GM12878 (cell line): Measurements from ENCODE around the gene PPP4C. TPM values are rescaled to one million over a fixed set of nuclear protein-coding genes. Genes with fewer than 3 reads are reported as not detected.

Experiments
- ATAC-seq: fragments of 200-7000 bp; cut with Tn5 transposase; 3 replicates; pipeline ENCODE4 v1.9.1; 2020; ENCODE audit warnings: mild to moderate bottlenecking, moderate library complexity
- BruUV-seq: library from RNA; stranded (reverse); fragments of 400-500 nt; replicated peaks from 2 replicates; lab custom pipeline; 2021; lab: Mats Ljungman, UMichigan
- CTCF ChIA-PET: fragments of 300-600 bp; sonication (Branson Sonifier 250); formaldehyde crosslinking; extraction: SDS; loops from one replicate; lab custom pipeline; 2021; ENCODE audit warnings: inconsistent platforms; lab: Yijun Ruan, JAX
- POLR2A ChIA-PET: fragments of 350-600 bp; formaldehyde crosslinking; extraction: SDS; loops from one replicate; lab custom pipeline; 2021; ENCODE audit warnings: inconsistent platforms; lab: Charles Lee
- RAD21 ChIA-PET: fragments of 300-600 bp; sonication (Branson Sonifier 250); formaldehyde crosslinking; loops from one replicate; lab custom pipeline; 2023; ENCODE audit warnings: antibody characterized with exemption; ENCODE audit not compliant: unreplicated experiment; lab: Charles Lee
- SMC1A ChIA-PET: fragments of 300-600 bp; sonication (Branson Sonifier 250); formaldehyde crosslinking; loops from one replicate; lab custom pipeline; 2023; ENCODE audit not compliant: unreplicated experiment, uncharacterized antibody; lab: Charles Lee
- DNase-seq: peaks from one replicate; pipeline ENCODE4 v3.0.0-alpha.2; 2011; ENCODE audit warnings: low read depth, low spot score
- FAIRE-seq: peaks from 3 replicates; lab custom pipeline; 2011; peaks lifted over from hg19 to GRCh38; lab: Jason Lieb, UNC
- H2AFZ ChIP-seq: 2 replicates; pipeline ENCODE4 v1.6.0; 2011; ENCODE audit warnings: low read depth, low read length, control low read depth; ENCODE audit not compliant: control insufficient read depth
- H3K27ac ChIP-seq: 2 replicates; pipeline ENCODE4 v1.5.1; 2011; ENCODE audit warnings: control low read depth; ENCODE audit not compliant: control insufficient read depth, insufficient read depth
- H3K27me3 ChIP-seq, 2 experiments: replicated peaks in 1 of 2; 2 replicates each; pipeline versions ENCODE4 v1.6.0 to v1.6.1; 2011; ENCODE audit warnings: low read length in 1 of 2; ENCODE audit not compliant: control insufficient read depth in 2 of 2, insufficient read depth in 2 of 2
- H3K36me3 ChIP-seq, 2 experiments: 2 replicates each; pipeline ENCODE4 v1.5.1; 2011; ENCODE audit warnings: low read length in 1 of 2; ENCODE audit not compliant: control insufficient read depth in 2 of 2, insufficient read depth in 2 of 2
- H3K4me1 ChIP-seq: 2 replicates; pipeline ENCODE4 v1.6.1; 2011; ENCODE audit warnings: mild to moderate bottlenecking, low read length, moderate library complexity, mixed read lengths; ENCODE audit not compliant: control insufficient read depth, insufficient read depth
- H3K4me2 ChIP-seq: 2 replicates; pipeline ENCODE4 v1.6.0; 2011; ENCODE audit warnings: control low read depth; ENCODE audit not compliant: control insufficient read depth, insufficient read depth
- H3K4me3 ChIP-seq: fragments of 200-600 bp; sonication (generic); 2 replicates; pipeline ENCODE4 v1.5.1; 2016
- H3K79me2 ChIP-seq: 2 replicates; pipeline ENCODE4 v1.6.0; 2011; ENCODE audit warnings: low read length; ENCODE audit not compliant: control insufficient read depth, insufficient read depth
- H3K9ac ChIP-seq: 2 replicates; pipeline ENCODE4 v1.8.0; 2011; ENCODE audit warnings: low read length, control low read depth, mixed read lengths; ENCODE audit not compliant: control insufficient read depth, insufficient read depth
- H3K9me3 ChIP-seq: replicated peaks from 3 replicates; pipeline ENCODE4 v1.5.1; 2011; ENCODE audit warnings: mild to moderate bottlenecking, low read length; ENCODE audit not compliant: control insufficient read depth, insufficient read depth
- H4K20me1 ChIP-seq: 2 replicates; pipeline ENCODE4 v1.6.0; 2011; ENCODE audit not compliant: control insufficient read depth, insufficient read depth
- BACH1 ChIP-seq: fragments of 450-650 bp; IDR thresholded peaks from 2 replicates; pipeline ENCODE4 v1.6.1; 2017; ENCODE audit warnings: mild to moderate bottlenecking, borderline replicate concordance
- CBX5 ChIP-seq: sonication (generic); IDR thresholded peaks from 2 replicates; pipeline ENCODE4 v1.6.1; 2016; ENCODE audit warnings: low read depth, moderate library complexity, mild to moderate bottlenecking, inconsistent platforms
- CHD1 ChIP-seq: IDR thresholded peaks from 2 replicates; pipeline ENCODE4 v1.6.1; 2012; ENCODE audit warnings: low read depth, low read length, improper control_type of control experiment
- ESRRA ChIP-seq: IDR thresholded peaks from 2 replicates; pipeline ENCODE4 v1.6.1; 2012; ENCODE audit warnings: mild to moderate bottlenecking, low read length, improper control_type of control experiment
- FOS ChIP-seq: IDR thresholded peaks from 3 replicates; pipeline ENCODE4 v1.6.1; 2011; ENCODE audit warnings: borderline replicate concordance; ENCODE audit not compliant: insufficient read length; ENCODE audit errors: extremely low read depth
- GATAD2B ChIP-seq: fragments of 450-650 bp; conservative IDR thresholded peaks from 2 replicates; pipeline ENCODE4 v1.6.1; 2017; ENCODE audit warnings: low read depth, mild to moderate bottlenecking, moderate library complexity
- JUND ChIP-seq: IDR thresholded peaks from 2 replicates; pipeline ENCODE4 v1.6.1; 2012; ENCODE audit warnings: low read depth, mild to moderate bottlenecking, low read length, improper control_type of control experiment, moderate library complexity
- LARP7 ChIP-seq: fragments of 450-650 bp; IDR thresholded peaks from 2 replicates; pipeline ENCODE4 v1.6.1; 2017; ENCODE audit warnings: mild to moderate bottlenecking
- NBN ChIP-seq: fragments of 450-650 bp; IDR thresholded peaks from 2 replicates; pipeline ENCODE4 v1.6.1; 2016
- NR2F1 ChIP-seq: fragments of 450-650 bp; conservative IDR thresholded peaks from 2 replicates; pipeline ENCODE4 v1.6.1; 2017; ENCODE audit warnings: mild to moderate bottlenecking
- PAX5 ChIP-seq: IDR thresholded peaks from 2 replicates; pipeline ENCODE4 v1.6.1; 2011; ENCODE audit warnings: low read depth, low read length, borderline replicate concordance
- RCOR1 ChIP-seq: conservative IDR thresholded peaks from 2 replicates; pipeline ENCODE4 v1.6.1; 2012; ENCODE audit warnings: low read depth, low read length, improper control_type of control experiment
- RELA ChIP-seq: fragments of 450-650 bp; IDR thresholded peaks from 2 replicates; pipeline ENCODE4 v1.8.0; 2014; ENCODE audit warnings: borderline replicate concordance; ENCODE audit not compliant: partially characterized antibody
- SIN3A ChIP-seq: IDR thresholded peaks from 2 replicates; pipeline ENCODE4 v1.6.1; 2012; ENCODE audit warnings: low read depth, low read length, improper control_type of control experiment
- SMARCA5 ChIP-seq: fragments of 450-650 bp; IDR thresholded peaks from 2 replicates; pipeline ENCODE4 v1.6.1; 2017; ENCODE audit warnings: mild to moderate bottlenecking
- TARDBP ChIP-seq: IDR thresholded peaks from 2 replicates; pipeline ENCODE4 v1.6.1; 2016; ENCODE audit warnings: borderline replicate concordance
- TCF3 ChIP-seq: IDR thresholded peaks from 2 replicates; pipeline ENCODE4 v1.6.1; 2012; ENCODE audit warnings: low read depth, mild to moderate bottlenecking, low read length, borderline replicate concordance; ENCODE audit not compliant: insufficient read depth
- WGBS: methylation state at CpG from one replicate; pipeline ENCODE4 v1.1.6; 2016; ENCODE audit warnings: low lambda C conversion rate; ENCODE audit not compliant: insufficient replicate concordance, insufficient coverage; ENCODE audit errors: missing lambda C conversion rate; 5-methylcytosine and 5-hydroxymethylcytosine counted together
- in situ Hi-C: fragments of 300-500 bp; cut with MboI; formaldehyde crosslinking; loops from 9 replicates; pipeline ENCODE4 v1.14.3; 2018; ENCODE audit warnings: mixed read lengths
- intact Hi-C: fragments of 100-400 bp; cut with micrococcal nuclease; formaldehyde crosslinking; loops from one replicate; pipeline ENCODE4 v1.14.2; 2022; ENCODE audit not compliant: unreplicated experiment
- polyA plus RNA-seq, 11 experiments: library from polyadenylated mRNA; depleted of rRNA in 4 of 11; unstranded in 6 of 11; stranded (reverse) in 5 of 11; fragments of >200 nt; fragmentation: Nextera tagmentation in 4 of 11; fragmentation: Illumina TruSeq in 1 of 11; extraction: Ambion mirVana in 4 of 11; extraction: Trizol in 1 of 11; gene quantifications; 1 replicate in 1 of 11; 2 replicates in 10 of 11; pipeline versions ENCODE4 v1.2.1 to v1.2.3, GENCODE V29; 2011 to 2016; ENCODE audit warnings: inconsistent platforms in 2 of 11, missing spikeins in 2 of 11, low read depth in 1 of 11
- total RNA-seq, 4 experiments: library from RNA; depleted of rRNA in 3 of 4; stranded (reverse); fragments of >200 nt in 3 of 4; fragmentation: Illumina TruSeq in 1 of 4; extraction: Trizol in 1 of 4; gene quantifications; 2 replicates each; pipeline versions ENCODE4 v1.2.1 to v1.2.3, GENCODE V29; 2013 to 2021
- TF ChIP-seq, protein P1 (sequence below): fragments of 450-650 bp; conservative IDR thresholded peaks from 2 replicates; pipeline ENCODE4 v1.6.1; 2017; ENCODE audit warnings: mild to moderate bottlenecking, moderate library complexity
- TF ChIP-seq, protein P2 (sequence below): IDR thresholded peaks from 2 replicates; pipeline ENCODE4 v1.6.1; 2011; ENCODE audit warnings: borderline replicate concordance, low read depth, mild to moderate bottlenecking, moderate library complexity, mixed read lengths, low read length; ENCODE audit not compliant: insufficient read depth; ENCODE audit errors: extremely low read length
- TF ChIP-seq, protein P3 (sequence below): fragments of 450-650 bp; IDR thresholded peaks from 2 replicates; pipeline ENCODE4 v1.6.1; 2016; ENCODE audit warnings: mild to moderate bottlenecking

PPP4C gene
- total and polyA plus RNA-seq, 10 of the 15 experiments (the other 5 are each of a cell fraction or from before 2014, with no cell fraction given) = 2.7 to 240 (median 124) TPM

DNA sequence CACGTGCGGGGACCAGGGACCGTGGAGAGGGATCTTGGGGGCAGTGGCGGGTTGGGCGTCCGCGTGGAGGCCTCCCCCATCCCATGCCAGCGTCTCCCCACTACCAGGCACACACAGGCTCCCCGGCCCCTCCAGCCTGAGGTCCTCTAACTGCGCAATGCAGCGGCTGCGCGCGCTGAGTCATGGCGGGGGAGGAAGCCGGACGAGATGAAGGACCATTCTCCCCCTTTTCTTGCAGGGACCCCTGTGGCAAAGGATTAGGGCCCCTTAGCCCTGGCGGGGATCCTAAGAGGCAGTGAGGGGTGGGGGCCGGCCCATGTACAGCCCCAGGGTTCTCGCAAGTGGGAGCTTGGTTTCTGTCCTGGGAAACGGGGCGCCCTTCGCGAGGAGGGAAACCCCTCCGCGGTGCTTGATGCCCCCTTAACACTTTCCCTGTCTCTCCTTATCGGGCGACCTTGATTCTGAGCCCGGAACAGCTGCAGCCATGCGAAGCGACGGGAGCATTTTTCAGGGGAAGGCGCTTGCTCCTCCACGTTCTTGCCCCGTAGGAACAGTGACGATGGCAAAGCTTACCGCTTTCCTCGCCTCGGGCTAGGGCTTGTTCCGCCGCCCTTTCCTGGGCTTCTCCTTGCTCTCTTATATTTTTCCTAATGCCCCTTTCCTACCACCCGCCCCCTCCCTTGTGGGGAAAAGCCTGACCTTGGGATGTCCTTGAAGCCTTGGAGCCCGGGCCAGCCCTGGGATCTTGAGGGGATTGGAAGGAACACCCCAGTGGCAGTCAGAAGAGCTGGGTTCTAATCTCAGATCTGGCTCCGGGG is 9.6 kb upstream of the PPP4C start:
- POLR2A ChIA-PET = interaction anchor here (0.6 to 4.3 kb wide), 18 partner anchors 9 to 584 kb away, joined by 3 to 21 read pairs (median 5); partner anchors contain the start of genes KIF22, PPP4C, TAOK2 and TBX6
- peaks cover 24% of the 10 kb centered on the region for H4K20me1 ChIP-seq
- FAIRE-seq (no peak), DNase-seq (no peak), ATAC-seq (peak; percentile 2; the same call in 1 of the 3 replicates)
- peak overlapping the region; percentile 87 for H3K4me3 ChIP-seq
- in situ Hi-C loops (no loop called here), intact Hi-C loops (no loop called here)
- H3K4me2 ChIP-seq = peak overlapping the region; percentile 95
- no peaks in the 10 kb centered on the region for H3K9me3 ChIP-seq
- peaks cover 30 to 32% of the 10 kb centered on the region in 2 experiments for H3K36me3 ChIP-seq
- RAD21 ChIA-PET = interaction anchor here (0.9 to 3.7 kb wide), 10 partner anchors 11 to 563 kb away, joined by 3 to 42 read pairs (median 4); partner anchors contain the start of genes CORO1A, TAOK2 and TBX6
- no TSS peak for BruUV-seq
- WGBS = 1% methylated on average over 42 of the region's 44 CpGs
- no peaks in the 10 kb centered on the region for H3K27me3 ChIP-seq
- CTCF ChIA-PET = interaction anchor here (2.2 to 8.5 kb wide), 4 partner anchors 10 to 34 kb away, joined by 9 to 77 read pairs (median 30); partner anchors contain the start of genes PPP4C and TBX6
- peak overlapping the region; percentile 93 for H3K9ac ChIP-seq
- H3K27ac ChIP-seq = peak overlapping the region; percentile 94
- SMC1A ChIA-PET = interaction anchor here (1.0 kb wide), 3 partner anchors 11 to 27 kb away, joined by 3 to 5 read pairs (median 4); no protein-coding TSS in a partner anchor
- H2AFZ ChIP-seq = no peak overlapping the region
- peaks cover 30% of the 10 kb centered on the region for H3K4me1 ChIP-seq
- peaks cover 68% of the 10 kb centered on the region for H3K79me2 ChIP-seq
- TF ChIP-seq, protein P1, sequence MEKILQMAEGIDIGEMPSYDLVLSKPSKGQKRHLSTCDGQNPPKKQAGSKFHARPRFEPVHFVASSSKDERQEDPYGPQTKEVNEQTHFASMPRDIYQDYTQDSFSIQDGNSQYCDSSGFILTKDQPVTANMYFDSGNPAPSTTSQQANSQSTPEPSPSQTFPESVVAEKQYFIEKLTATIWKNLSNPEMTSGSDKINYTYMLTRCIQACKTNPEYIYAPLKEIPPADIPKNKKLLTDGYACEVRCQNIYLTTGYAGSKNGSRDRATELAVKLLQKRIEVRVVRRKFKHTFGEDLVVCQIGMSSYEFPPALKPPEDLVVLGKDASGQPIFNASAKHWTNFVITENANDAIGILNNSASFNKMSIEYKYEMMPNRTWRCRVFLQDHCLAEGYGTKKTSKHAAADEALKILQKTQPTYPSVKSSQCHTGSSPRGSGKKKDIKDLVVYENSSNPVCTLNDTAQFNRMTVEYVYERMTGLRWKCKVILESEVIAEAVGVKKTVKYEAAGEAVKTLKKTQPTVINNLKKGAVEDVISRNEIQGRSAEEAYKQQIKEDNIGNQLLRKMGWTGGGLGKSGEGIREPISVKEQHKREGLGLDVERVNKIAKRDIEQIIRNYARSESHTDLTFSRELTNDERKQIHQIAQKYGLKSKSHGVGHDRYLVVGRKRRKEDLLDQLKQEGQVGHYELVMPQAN = peak; percentile 61; the same call in 1 of the 2 replicates
- TF ChIP-seq BACH1 (peak; percentile 80), SIN3A (no peak), CHD1 (0 out of 2 replicates have a peak, but pooled peaks have one; percentile 53), LARP7 (peak; percentile 62; the same call in 1 of the 2 replicates), NR2F1 (no peak), SMARCA5 (peak; percentile 73), PAX5 (no peak), TARDBP (no peak), ESRRA (no peak), NBN (no peak), RCOR1 (no peak), GATAD2B (peak; percentile 32; the same call in 1 of the 2 replicates), FOS (no peak), JUND (no peak), CBX5 (no peak), TCF3 (no peak), RELA (peak; percentile 46)
- TF ChIP-seq, protein P2, sequence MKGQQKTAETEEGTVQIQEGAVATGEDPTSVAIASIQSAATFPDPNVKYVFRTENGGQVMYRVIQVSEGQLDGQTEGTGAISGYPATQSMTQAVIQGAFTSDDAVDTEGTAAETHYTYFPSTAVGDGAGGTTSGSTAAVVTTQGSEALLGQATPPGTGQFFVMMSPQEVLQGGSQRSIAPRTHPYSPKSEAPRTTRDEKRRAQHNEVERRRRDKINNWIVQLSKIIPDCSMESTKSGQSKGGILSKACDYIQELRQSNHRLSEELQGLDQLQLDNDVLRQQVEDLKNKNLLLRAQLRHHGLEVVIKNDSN = no peak
- TF ChIP-seq, protein P3, sequence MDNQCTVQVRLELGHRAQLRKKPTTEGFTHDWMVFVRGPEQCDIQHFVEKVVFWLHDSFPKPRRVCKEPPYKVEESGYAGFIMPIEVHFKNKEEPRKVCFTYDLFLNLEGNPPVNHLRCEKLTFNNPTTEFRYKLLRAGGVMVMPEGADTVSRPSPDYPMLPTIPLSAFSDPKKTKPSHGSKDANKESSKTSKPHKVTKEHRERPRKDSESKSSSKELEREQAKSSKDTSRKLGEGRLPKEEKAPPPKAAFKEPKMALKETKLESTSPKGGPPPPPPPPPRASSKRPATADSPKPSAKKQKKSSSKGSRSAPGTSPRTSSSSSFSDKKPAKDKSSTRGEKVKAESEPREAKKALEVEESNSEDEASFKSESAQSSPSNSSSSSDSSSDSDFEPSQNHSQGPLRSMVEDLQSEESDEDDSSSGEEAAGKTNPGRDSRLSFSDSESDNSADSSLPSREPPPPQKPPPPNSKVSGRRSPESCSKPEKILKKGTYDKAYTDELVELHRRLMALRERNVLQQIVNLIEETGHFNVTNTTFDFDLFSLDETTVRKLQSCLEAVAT = peak; percentile 64
